Right lung (tissue), 5 donors: ENCODE results near the gene DRD4. TPM values are rescaled to one million over a fixed set of nuclear protein-coding genes. Genes with fewer than 3 reads are reported as not detected.
"Not testable (repeated sequence)": the region's sequence is repeated elsewhere in the genome, so short reads cannot be mapped to it uniquely, and the experiment has no call there.

Experiments
- DNase-seq, 2 donors: peaks; one replicate each; pipeline ENCODE4 v3.0.0-alpha.2; 2013
- polyA plus RNA-seq, 5 donors: library from polyadenylated mRNA; unstranded; fragments of 120-200 nt; gene quantifications; one replicate each; pipeline versions ENCODE4 v1.2.1 to v1.2.3, GENCODE V29; 2013; ENCODE audit warnings: inconsistent platforms in 1 of 5, low replicate concordance in 1 of 5; ENCODE audit not compliant: insufficient read length in 5 of 5, insufficient read depth in 1 of 5

Gene DRD4
- polyA plus RNA-seq, 5 donors = 0.21 to 1.5 (median 0.74) TPM

GRCh38 chr11:673866-674265 is 36.8 kb downstream of the DRD4 start:
- DNase-seq = no peak

- no peak for DNase-seq
These were observed 37.3 kb downstream of the DRD4 start for GRCh38 chr11:674406-674805.

DNA sequence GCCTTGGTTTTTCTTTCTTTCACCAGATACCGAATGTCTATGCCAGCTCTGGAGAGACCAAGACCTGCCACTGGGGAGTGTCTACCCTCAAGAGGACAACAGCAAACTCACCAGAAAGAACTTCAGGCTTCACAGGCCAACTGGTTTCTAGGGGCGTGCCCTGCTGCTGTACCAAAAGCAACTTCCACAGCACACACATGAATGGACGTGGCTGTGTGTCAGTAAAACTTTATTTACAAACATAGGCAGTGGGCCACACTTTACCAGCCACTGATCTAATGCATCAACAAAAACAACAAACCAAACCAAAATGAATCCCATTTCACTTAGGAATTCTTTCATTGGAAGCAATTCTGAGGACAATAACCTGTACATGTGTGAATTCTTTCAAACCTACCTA is 41.2 kb downstream of the DRD4 start:
- DNase-seq = no peak

DNA sequence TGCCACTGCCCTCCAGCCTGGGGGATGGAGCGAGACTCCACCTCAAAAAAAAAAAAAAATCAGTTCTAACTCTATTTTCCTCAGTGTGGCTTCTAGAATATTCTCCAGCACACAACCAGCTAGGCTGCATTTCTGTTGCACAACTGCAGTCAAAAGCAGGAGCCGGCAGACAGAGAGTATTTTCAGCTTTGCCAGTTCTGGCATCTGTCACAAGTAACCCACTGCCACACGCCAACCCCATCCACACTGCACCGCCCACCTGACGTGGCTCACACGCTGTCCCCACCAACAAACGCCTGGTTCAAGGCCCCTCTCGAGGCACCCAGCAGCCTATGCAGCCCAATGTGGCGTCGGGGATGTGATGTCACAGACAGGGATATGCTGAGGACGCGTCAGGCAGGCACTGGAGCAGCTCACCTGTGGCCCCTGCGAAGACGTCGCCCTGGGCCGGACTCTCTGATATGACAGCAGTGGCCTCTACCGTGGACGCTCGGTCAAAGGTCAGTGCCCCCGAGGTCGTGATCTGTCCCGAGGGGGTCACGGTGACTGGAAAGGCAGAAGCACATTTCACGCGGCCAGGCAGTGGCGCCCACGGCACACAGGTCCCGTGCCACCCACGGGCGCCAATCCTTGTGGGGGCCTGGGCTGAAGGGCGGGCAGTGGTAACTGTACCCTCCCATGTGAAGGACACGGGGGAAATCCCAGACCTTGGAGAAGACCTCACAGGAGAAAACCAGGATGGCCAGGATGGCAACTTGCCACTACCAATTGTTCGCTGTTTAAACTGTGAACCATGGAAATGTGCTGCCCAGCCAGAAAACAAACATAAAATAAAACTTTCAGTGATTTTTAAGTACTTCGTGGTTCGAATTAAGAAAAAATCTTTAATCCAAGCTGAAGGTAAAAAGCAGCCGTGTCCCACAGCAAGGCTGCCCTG is 42.5 kb downstream of the DRD4 start:
- no peak for DNase-seq

GRCh38 chr11:680476-680875 is 43.4 kb downstream of the DRD4 start:
- no peak for DNase-seq

- DNase-seq = no peak
These were observed 43.9 kb downstream of the DRD4 start for GRCh38 chr11:680970-681369.

DNA sequence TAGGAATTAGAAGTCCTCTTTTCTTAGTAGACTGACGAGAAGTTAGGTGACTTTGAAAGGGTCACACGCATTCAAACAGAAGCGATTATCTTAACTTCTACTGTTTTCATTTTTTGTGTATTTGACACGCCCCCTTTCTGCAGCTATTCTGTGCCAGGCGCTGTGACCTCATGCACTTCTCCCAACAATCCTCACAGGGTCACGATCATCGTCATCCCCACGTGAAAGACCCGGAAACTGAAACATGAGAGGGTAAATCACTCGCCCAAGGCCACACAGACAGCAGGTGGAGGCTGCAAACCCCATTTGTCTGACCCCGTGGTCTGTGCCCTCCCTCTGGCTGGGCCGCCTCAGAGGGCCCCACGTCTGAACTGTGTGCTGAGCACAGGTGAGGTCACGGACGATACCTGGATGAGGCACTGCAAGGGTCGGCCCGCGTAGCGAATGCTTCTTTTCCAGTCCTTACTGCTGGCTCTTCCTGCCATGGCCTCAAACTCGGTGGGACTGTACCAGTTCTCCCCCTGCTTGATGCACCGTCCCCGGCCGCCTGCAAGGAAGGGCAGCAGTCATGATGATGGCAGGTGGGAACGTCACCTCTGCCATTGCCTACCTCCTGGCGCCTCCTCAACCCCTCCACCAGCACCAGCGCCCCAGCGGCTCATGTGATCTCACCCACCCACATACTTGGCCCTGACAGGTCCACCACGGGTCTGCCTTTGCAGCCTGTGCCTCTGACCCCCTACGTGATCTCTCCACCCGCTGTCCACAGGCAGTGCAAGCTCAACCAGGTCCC is 49.6 kb downstream of the DRD4 start:
- no peak for DNase-seq

DNA sequence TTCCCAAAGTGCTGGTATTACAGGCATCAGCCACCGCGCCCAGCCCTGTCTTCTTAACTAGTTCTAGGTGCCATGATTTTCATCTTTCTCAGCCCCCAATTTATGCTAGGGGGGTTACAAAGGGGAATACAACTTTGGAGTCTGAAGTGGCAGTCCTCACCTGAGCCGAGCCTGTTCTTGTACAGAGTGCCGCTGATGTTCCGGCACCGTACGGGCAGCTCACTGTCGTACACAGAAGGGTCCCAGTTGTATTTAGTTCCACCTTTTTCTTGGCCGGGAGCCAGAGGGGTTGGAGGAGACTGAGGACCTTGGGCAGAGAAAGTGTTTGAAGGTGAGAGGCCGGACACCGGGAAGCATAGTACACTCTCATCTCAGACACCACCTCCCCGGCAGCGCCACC is 50.7 kb downstream of the DRD4 start:
- DNase-seq = no peak

DNA sequence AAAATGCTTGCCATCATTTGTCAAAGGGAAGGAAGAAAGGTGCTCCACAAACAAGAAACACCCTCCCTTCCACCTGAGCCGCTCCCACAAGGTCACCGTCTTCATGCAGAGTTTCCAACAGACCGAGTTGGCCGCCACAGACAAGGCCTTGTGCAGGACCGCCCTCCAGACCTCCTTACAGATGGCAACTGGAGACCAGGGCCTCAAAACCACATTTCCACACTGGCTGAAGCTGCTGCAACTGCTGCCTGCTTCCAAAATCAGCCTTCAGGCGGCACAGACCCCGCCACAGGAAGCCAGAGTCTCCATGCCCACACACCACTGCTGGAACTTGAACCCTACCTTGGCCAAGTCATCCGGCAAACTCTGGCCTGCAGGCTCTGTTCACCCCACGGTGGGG is 51.6 kb downstream of the DRD4 start:
- no peak for DNase-seq

GRCh38 chr11:689625-690024 is 52.6 kb downstream of the DRD4 start:
- no peak for DNase-seq

DNA sequence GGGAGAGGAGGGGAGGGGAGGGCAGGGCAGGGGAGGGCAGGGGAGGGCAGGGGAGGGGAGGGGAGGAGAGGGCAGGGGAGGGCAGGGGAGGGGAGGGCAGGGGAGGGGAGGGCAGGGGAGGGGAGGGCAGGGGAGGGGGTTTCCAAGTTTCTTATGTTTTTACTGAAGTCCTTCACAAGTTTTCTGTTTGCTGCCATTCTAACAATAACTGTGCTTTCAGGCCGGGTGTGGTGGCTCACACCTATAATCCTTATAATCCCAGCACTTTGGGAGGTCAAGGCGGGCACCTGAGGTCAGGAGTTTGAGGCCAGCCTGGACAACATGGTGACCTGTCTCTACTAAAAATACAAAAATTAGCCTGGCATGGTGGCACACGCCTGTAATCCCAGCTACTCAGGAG is 53.2 kb downstream of the DRD4 start:
- not testable (repeated sequence) for DNase-seq

Other genes starting within 250 kb of the DRD4 start
- 10 to 100 TPM in 4 of 5 donors, 1 to 10 TPM in 1; 9.5 to 17.4 (median 13.3) TPM for gene PKP3, start 243.1 kb upstream of the DRD4 start, polyA plus RNA-seq
- gene SIGIRR, start 222.3 kb upstream of the DRD4 start, polyA plus RNA-seq = 10 to 100 TPM; 19.0 to 44.1 (median 33.8) TPM
- gene ANO9, start 195.3 kb upstream of the DRD4 start, polyA plus RNA-seq = 1 to 10 TPM; 4.5 to 9.0 (median 6.8) TPM
- gene PTDSS2, start 187.0 kb upstream of the DRD4 start, polyA plus RNA-seq = 10 to 100 TPM; 21.2 to 31.5 (median 25.8) TPM
- 100 to 1,000 TPM in 1 of 5 donors, 10 to 100 TPM in 4; 63.3 to 130 (median 87.3) TPM for gene RNH1, start 130.0 kb upstream of the DRD4 start, polyA plus RNA-seq
- 10 to 100 TPM; 27.3 to 63.3 (median 38.2) TPM for gene HRAS, start 101.7 kb upstream of the DRD4 start, polyA plus RNA-seq
- gene LRRC56, start 99.7 kb upstream of the DRD4 start, polyA plus RNA-seq = 1 to 10 TPM; 2.3 to 5.0 (median 3.3) TPM
- gene LMNTD2, start 76.5 kb upstream of the DRD4 start, polyA plus RNA-seq = 1 to 10 TPM; 1.6 to 4.9 (median 2.8) TPM
- gene RASSF7, start 76.3 kb upstream of the DRD4 start, polyA plus RNA-seq = 10 to 100 TPM; 16.5 to 41.2 (median 27.6) TPM
- 10 to 100 TPM; 16.0 to 28.3 (median 20.4) TPM for gene PHRF1, start 60.8 kb upstream of the DRD4 start, polyA plus RNA-seq
- gene IRF7, start 21.3 kb upstream of the DRD4 start, polyA plus RNA-seq = 10 to 100 TPM in 3 of 5 donors, 1 to 10 TPM in 2; 6.9 to 19.1 (median 11.5) TPM
- under 1 TPM; 0.20 to 0.86 (median 0.58) TPM for gene CDHR5, start 12.3 kb upstream of the DRD4 start, polyA plus RNA-seq
- 10 to 100 TPM in 1 of 5 donors, 1 to 10 TPM in 4; 1.2 to 14.9 (median 1.7) TPM for gene SCT, start 10.1 kb upstream of the DRD4 start, polyA plus RNA-seq
- gene DEAF1, start 58.0 kb downstream of the DRD4 start, polyA plus RNA-seq = 10 to 100 TPM; 32.7 to 49.5 (median 37.7) TPM
- gene TMEM80, start 58.5 kb downstream of the DRD4 start, polyA plus RNA-seq = 10 to 100 TPM; 23.2 to 35.8 (median 29.9) TPM
- 10 to 100 TPM; 41.3 to 88.7 (median 81.2) TPM for gene EPS8L2, start 69.0 kb downstream of the DRD4 start, polyA plus RNA-seq
- gene TALDO1, start 110.2 kb downstream of the DRD4 start, polyA plus RNA-seq = 100 to 1,000 TPM; 100 to 129 (median 107) TPM
- gene GATD1, start 140.2 kb downstream of the DRD4 start, polyA plus RNA-seq = 10 to 100 TPM; 41.4 to 80.2 (median 61.8) TPM
- gene CEND1, start 152.8 kb downstream of the DRD4 start, polyA plus RNA-seq = under 1 TPM in 3 of 5 donors, not detected in 2; 0.18 to 0.24 (median 0.22) TPM
- 10 to 100 TPM in 4 of 5 donors, 1 to 10 TPM in 1; 9.4 to 25.4 (median 15.7) TPM for gene SLC25A22, start 161.0 kb downstream of the DRD4 start, polyA plus RNA-seq
- 10 to 100 TPM in 4 of 5 donors, 1 to 10 TPM in 1; 9.0 to 16.6 (median 11.6) TPM for gene PIDD1, start 168.0 kb downstream of the DRD4 start, polyA plus RNA-seq
- gene RPLP2, start 172.7 kb downstream of the DRD4 start, polyA plus RNA-seq = 1,000 to 10,000 TPM; 1,010 to 1,715 (median 1,239) TPM
- 10 to 100 TPM; 23.4 to 54.7 (median 38.0) TPM for gene PNPLA2, start 181.6 kb downstream of the DRD4 start, polyA plus RNA-seq
- gene CRACR2B, start 190.7 kb downstream of the DRD4 start, polyA plus RNA-seq = 10 to 100 TPM; 13.6 to 31.6 (median 21.5) TPM
- gene CD151, start 195.7 kb downstream of the DRD4 start, polyA plus RNA-seq = 100 to 1,000 TPM; 124 to 208 (median 165) TPM
- 100 to 1,000 TPM in 2 of 5 donors, 10 to 100 TPM in 3; 67.8 to 164 (median 85.4) TPM for gene POLR2L, start 205.3 kb downstream of the DRD4 start, polyA plus RNA-seq
- gene TSPAN4, start 205.6 kb downstream of the DRD4 start, polyA plus RNA-seq = 10 to 100 TPM; 42.4 to 94.6 (median 63.9) TPM